HG02938 (cell line): ENCODE results near the gene SPTB.

ENCODE experiments used
- ATAC-seq: cut with Tn5 transposase; IDR thresholded peaks from one replicate; pipeline ENCODE4 v1.9.1; 2021; ENCODE audit warnings: mild to moderate bottlenecking, moderate library complexity; ENCODE audit not compliant: unreplicated experiment

The SPTB gene

DNA sequence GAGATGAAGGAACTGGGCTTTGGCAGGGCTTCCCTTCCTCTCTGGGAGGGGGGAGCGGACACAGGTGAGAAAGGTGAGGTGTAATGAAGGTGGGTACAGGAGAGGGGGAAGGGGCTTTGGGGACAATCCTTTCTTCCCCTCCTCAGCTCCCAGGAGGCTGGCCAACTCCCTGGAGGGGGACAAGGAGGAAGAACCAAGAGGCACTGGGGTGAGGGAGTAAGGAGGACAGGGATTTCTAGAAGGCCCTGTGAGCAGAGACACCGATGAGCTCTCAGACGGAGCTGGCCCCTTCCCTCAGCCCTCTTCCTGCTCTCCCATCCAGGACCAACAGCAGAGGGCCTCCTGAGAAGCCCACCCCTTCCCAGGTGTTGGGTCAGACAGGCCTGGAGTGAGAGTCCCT lies 122.1 kb downstream of the SPTB start:
- no peak for ATAC-seq

DNA sequence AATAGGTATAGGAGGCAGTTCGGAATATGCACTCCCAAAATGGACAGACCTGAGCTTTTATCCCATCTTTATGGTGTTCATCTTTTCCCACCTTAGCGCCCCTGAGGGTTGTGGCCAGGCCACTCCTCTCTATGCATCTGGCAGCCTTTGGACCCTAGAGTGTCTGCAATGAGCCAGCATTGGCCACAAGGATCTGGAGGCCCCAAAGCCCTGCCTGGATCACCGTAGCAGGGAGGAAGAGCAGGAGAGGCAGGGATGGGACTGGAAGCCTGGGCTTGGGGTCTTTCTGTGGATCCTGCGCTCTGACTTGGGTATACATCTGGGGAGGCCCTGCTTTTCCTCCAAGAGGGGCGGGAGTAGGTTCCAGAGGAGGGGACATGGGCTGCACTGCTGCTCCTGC lies 123.0 kb downstream of the SPTB start:
- no peak for ATAC-seq

DNA sequence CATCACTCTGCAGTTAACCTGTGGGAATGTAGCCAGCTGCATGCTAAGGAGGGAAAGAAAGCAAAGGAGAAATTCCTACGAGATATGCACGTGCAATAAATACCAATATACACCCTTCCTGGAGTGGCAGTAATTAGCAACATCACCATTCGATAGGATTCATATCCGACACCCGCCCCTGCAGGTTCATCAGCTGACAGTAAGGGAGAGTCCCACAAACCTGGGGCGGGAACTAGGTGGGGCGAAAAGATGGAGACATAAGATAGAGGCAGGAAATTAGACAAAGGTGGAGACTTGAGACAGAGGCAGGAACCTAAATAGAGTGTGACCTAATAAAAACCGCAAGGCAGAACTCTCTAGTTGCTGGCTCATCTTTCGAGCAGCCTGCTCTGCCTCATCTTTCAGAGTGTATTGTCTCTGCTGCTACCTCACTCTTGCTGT lies 123.9 kb downstream of the SPTB start:
- ATAC-seq: no peak

DNA sequence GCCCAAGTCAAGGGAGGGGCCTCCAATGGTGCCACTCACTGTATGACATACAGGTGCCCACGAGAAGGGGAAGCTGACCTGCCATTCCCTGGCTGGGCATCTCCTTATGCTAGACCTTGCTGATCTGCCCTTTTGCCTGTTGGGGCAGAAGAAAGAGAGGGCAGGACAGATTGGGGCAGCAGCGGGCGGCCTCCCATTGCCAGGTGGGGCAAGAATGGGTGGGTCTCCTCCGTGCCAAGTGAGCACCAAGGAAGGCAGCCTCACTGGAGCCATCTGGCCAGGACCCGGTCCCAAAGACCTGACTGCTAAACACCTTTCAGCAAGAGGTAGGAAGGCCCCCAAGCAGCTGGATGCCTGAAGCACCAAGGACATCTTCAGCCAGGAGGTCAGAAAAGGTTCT lies 125.0 kb downstream of the SPTB start:
- no peak for ATAC-seq

DNA sequence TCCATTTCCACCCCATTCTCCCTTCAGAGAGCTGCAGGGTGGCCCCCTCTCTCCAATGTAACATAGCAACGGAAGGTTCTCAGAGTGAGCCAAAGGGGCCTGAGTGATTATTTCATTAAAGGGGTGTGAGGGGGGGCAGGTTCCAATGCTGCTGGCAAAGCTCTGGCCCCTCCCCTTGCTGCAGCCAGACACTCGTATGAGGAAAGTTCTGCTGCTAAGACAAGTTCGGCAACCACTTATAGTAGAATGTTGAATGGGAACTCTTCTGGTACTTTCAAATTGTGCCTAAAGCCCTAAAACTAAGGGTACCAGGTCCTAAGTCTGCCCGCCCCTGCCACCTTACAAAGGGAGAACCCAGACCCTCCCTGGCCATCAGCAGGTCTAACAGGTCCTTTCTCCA lies 125.7 kb downstream of the SPTB start:
- ATAC-seq: no peak

DNA sequence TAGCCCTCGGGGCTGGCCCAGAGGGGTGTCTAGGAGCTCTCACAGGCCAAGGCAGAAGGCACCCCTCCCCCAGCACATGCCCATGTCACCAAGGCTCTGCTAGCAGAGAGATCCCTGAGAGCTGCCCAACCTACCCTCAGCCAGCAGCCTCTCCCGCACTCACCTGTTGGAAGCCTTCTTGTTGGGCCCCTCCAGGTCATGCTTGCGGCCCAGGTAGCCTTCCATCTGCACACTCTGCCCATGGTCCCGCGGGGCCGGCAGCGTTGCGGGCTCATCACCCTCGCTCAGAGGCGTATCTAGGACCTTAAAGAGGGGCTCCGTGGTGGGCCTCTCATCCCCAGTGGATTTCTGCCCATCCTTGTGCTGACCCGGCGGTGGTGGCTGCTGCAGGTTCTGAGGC lies 126.3 kb downstream of the SPTB start:
- no peak for ATAC-seq

DNA sequence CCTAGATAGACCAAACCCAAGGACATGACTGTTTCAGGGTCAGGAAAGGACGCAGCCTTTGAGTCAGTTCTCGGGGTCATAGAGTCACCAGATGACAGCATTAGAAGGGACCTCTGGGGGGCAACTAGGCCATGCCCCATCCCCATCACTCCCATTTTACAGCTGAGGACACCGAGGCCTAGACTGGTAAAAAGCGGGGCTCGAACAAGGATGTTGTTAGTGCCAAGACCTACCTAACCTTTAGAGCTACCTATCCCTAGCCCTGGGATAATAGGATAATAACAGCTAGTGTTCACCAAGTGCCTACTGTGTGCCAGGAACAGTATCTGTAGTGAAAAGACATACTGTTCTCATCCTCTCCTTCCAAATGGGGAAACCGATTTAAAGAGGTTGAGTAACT lies 126.8 kb downstream of the SPTB start:
- no peak for ATAC-seq

DNA sequence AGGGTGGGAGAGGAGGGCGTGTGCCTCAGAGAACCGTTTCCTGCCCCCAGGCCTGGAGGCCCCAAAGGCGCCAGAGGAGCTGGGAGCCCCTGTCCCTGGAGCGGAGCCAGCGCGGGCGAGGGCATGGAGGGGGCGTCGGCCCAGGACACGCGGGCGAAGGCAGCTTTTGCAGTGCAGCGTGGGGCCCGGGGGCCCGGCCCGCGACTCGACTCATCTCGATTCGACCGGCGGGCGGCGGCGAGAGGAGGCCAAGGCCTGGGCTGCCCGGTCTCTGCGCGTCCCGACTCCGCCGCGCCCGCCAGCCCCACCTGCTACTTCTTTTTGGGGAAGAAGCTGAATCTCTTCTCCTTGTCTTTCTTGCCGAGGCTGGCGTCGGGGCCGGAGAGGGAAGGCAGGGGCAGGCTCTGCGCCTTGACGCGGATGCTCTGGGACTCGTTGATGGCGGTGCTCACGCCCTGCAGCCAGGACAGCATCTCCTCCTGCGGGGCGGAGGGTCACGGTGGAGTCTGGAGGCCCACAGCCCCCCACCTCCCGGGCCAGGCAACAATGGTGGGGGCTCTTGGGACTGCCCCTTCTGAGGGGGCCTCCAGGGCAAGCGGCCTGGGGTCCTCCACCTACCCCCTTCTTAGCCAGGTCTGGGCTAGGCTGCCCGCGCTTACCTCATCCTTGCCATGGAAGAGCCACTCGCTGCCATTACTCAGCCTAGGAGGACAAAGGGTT lies 130.6 kb downstream of the SPTB start:
- no peak for ATAC-seq

DNA sequence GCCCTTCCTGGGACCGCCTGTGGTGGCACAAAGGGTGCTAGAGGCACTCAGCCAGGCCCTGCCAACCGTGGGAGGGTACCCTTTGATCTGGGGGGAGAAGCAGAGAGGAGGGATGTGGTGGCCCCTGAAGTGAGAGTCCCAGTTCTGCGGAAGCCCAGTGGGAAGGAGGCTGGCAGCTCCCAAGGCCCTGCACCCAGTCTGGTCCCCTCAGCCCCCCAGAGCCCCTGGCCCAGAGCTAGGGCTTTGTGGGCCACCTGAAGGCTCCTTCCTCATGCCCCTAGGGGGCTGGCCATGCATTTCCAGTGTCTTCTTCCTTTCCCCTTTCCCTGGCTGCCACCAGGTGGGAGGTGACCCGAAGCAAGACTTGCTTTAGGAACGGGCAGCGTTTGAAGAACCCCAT lies 131.2 kb downstream of the SPTB start:
- ATAC-seq: no peak

DNA sequence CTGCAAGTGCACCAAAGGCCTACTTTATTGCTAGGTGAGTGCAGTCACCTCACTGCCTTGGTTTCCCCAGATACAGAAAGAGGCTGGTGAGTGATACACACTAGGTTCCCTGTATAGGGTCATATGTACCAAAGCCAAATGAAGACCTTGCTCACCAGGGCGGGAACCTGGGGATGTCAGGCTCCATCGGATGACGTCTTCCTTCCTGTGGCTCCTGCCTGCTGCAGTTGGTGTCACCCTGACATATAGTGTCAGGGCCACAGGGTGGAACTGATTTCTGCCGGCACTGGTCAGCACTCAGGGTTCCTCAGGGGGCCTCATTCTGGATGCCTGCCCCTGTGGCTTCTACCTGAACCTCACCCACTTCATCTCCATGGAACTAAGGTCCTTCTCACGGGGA lies 132.4 kb downstream of the SPTB start:
- no peak for ATAC-seq

DNA sequence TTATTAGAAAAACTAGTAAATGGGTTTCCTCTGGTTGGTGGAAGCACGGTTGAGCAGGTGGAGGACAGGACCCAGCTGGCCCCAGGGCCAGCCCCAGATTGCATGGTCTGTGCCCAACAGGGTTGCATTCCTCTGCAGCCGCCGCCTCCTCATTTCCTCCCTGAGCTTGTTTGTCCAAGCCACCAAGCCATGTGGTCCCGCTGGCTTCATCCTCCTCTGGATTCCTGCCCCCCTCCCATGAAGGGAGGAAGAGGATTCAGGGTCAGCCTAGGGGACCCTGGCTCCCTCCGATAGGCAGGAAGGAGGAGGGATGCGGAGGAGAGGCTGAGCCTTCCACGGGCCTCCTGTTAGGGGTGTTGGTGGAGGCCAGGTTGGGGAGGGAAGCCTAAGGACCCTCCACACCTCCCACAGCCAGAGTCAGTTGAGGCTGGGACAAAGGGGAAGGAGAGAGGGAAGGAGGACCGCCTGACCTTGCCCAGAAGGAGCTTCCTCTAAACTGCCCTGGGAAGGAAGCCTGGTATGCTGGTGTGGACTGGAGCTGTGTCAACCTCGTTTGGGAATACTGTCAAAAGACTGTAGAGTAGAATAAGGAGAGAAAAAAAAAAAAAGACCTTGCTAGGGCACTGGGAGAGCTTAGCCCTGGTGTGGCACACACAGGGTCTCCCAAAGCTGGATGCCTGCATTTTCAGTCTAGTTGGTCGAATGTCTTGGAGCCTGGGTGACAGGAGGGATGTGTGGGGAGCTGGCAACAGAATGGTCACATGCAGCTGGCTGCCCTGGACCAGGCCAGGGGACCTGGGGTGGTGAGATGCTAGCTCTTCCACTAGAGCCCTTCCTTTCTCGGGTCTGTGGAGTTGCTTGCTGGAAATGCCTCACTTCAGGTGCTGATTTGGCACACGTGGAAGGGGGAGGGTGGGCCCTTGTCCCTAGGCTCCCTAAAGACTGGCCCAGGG lies 133.1 kb downstream of the SPTB start:
- ATAC-seq: no peak

DNA sequence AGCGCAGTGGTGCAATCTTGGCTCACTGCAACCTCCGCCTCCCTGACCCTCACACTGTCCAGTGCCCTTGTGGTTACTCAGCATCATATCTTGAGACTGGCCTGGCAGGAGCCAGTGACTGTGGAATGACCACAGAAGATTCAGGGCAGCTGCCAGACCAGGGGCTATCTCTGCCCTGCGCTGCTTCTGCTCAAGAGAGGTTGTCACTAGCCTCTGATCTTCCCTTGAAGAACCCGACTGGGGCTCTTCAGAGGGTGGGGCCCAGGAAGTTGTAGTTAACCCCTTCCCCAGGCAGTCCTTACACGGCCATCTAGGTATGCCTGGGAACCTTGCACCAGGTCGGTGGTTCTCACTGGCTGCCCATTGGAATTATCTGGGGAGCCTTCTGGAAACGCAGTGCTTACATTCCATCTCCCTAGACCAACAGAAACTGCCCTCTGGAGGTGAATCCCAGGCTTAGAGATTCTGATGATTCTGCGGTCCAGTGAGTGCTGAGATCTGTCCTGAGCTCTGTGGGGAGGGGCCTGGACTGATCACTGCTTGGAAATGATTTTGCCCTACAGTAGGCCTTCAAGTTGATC lies 134.1 kb downstream of the SPTB start:
- ATAC-seq: no peak

DNA sequence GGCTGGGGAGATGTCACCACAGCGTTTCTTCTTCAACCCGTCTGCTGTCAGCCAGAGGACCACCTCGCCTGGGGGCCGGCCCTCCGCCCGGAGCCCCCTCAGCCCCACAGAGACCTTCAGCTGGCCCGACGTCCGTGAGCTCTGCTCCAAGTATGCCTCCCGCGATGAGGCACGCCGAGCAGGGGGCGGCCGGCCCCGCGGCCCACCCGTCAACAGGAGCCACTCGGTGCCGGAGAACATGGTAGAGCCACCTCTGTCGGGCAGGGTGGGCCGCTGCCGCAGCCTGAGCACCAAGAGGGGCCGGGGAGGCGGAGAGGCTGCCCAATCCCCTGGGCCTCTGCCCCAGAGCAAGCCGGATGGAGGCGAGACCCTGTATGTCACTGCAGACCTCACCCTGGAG lies 136.6 kb downstream of the SPTB start:
- no peak for ATAC-seq

DNA sequence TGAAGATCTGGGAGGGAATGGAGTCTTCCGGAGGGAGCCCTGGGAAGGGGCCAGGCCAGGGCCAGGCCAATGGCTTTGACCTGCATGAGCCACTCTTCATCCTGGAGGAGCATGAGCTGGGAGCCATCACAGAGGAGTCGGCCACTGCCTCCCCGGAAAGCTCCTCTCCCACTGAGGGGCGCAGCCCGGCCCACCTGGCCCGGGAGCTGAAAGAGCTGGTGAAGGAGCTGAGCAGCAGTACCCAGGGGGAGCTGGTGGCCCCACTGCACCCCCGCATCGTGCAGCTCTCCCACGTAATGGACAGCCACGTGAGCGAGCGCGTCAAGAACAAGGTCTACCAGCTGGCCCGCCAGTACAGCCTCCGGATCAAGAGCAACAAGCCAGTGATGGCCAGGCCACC lies 137.7 kb downstream of the SPTB start:
- no peak for ATAC-seq

DNA sequence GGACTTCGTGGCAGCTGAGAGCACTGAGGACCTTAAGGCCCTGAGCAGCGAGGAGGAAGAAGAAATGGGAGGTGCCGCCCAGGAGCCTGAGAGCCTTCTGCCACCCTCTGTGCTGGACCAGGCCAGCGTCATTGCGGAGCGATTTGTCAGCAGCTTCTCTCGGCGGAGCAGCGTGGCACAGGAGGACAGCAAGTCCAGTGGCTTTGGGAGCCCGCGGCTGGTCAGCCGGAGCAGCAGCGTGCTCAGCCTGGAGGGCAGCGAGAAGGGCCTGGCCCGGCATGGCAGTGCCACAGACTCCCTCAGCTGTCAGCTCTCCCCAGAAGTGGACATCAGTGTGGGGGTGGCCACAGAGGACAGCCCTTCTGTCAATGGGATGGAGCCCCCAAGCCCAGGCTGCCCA lies 138.5 kb downstream of the SPTB start:
- ATAC-seq: no peak

DNA sequence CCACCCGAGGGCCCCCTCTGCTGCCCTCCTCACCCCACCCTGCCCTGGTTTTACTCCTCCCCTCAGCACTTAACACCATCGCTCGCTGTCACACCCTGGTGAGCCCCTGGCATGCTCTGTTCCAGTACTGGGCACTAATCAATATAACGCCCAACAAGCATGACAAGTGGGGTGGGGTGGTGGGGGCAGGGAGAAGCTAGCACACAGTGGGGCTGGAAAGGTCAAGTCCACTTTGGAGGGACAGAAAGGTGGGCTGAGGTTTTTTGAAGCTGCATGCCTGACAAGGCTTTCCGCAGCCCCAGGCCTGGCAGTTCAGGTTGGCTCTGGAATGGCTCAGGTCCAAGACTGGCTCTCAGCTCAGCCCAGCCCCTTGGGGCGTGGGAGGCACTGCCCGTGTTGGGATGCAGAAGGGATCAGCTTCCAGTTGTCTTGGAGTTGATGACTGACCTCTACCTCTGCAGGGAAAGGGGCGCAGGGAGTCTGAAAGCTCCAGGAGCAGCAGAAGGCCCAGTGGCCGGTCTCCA lies 141.4 kb downstream of the SPTB start:
- ATAC-seq: no peak

DNA sequence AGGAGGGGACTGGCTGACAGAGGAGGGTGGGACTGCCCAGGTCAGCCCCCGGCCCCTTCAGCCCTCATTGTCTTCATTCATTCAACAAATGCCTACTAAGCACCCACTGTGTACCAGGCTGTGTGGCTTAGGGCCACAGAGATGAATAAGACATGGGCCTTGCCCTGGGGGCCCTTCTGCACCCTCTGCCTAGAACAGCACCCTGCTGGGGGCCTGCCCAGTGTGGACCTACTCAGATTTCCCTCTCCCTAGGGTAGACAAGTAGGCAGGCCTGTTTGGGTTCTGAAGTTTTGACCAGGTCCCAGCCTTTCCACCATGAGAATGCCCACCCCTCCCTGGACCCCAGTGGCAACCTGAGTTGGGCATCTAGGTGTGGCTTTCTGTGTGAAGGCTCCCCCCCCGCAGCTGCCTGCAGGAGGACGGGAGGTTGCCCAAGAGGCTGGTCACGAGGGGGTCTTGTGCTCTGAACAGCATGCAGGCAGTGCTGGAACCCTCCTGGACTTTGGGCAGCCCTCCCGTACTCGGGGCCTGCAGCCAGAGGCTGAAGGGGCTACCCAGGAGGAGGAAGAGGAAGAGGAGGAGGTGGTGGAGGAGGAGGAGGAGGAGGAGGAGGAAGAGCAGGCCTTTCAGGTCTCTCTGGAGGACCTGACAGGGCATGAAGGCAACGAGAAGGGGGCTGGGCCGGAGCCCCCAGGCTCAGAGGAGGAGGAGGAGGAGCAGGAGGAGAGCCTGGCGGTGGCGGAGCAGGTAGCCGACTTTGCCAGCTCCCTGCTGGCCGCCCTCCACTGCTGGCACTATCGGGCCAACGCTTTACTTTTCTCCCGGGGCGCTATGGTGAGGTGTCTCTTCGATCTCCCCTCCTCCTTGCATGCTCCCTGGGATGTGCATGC lies 142.1 kb downstream of the SPTB start:
- no peak for ATAC-seq

DNA sequence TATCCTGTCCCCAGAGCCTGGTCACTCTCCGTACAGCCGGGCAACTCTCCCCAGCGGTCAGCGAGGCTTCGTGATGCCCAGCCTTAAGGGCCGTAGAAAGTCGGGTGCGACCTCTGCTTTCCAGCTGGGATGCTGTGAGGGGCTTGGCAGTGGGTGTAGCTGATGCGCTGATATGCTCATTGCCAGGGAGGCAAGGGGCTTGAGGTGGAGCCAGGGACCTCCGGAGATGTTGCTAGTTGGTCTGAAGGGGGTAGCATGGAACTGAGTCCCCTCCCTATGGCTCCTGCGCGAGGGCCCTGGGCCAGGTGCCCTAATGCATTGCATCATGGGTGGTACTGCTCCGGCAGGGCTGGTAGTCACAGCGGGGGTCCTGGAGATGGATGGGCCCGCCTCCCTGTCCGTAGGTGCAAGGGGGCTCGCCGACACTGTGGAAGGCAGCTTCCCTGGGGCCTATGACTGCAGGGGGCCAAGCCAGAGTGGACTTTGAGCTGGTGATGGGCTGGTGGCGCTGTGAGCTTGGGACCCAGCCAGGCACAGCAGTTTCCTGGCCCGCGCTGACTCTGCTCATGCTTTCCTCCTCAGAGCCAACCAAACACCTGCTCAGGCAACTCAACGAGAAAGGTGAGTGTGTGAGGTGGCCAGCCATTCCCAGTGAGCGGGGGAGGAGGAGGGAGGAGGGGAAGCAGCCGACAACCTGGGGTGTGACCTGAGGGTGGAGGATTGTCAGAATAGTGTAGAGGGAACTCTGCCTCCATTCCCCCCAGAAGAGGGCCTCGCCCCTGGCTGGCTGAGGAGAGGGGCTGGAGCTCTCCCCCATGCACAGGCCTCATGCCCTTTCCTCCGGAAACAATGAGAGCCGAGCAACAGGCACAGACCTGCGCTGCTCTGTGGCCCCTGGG lies 143.2 kb downstream of the SPTB start:
- ATAC-seq: no peak

DNA sequence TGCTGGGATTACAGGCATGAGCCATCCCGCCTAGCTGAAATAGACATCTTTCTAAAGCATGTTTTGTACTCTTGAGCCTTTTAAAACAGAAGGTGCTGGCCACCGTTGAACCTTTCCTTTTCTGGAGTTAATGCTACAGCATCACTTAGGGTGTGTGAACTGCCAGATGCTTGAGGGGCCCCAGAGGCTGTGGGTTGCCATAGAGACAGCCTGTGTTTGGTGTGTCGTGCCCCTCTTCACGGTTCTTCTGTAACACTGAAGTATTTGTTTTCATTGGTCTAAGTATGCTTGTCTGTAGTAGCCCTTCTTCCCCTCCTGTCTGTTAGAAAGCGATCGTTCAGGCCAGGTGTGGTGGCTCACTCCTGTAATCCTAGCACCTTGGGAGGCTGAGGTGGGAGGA lies 144.7 kb downstream of the SPTB start:
- ATAC-seq: no peak

DNA sequence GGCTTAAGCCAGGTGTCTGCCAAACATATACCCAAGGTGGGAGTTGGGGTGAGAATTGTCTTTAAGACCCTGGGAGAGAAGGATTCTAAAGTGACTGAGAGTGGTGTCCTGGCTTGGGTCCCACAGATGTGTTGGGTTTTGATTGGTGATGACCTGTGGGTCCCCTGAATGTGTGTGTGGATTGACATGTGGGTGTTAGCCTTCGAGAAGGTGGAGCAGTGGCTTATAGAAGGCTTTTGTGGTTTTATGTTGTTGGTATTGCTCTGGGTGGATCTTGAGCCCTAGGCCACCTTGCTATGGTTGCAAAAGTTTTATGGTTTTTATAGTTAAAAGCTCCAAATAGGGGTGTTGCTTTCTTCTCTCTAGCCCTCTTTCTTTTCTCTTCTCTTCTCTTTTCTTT lies 145.8 kb downstream of the SPTB start:
- ATAC-seq: no peak
